Activated B cell treated with CpG ODN at 0.5 μM for 24 hours (primary cell): ENCODE results near the gene ING1. TPM values are rescaled to one million over a fixed set of nuclear protein-coding genes. Genes with fewer than 3 reads are reported as not detected.

Source experiments
- ATAC-seq: fragments of 200-7000 bp; cut with Tn5 transposase; one replicate; pipeline ENCODE4 v1.10.0; 2021; ENCODE audit warnings: low read depth, mild to moderate bottlenecking, moderate library complexity
- CTCF ChIA-PET: fragments of 350-600 bp; sonication (Branson Sonifier 250); formaldehyde crosslinking; loops from one replicate; lab custom pipeline; 2021; ENCODE audit warnings: antibody characterized with exemption; lab: Charles Lee
- POLR2A ChIA-PET: fragments of 350-600 bp; sonication (Branson Sonifier 250); formaldehyde crosslinking; loops from one replicate; lab custom pipeline; 2021; ENCODE audit warnings: antibody characterized with exemption; lab: Charles Lee
- DNase-seq: peaks from one replicate; pipeline ENCODE4 v3.0.0; 2022
- H3K27ac Mint-ChIP-seq: one replicate; pipeline ENCODE4 v1.8.0; 2020; ENCODE audit warnings: mixed read lengths
- H3K27me3 Mint-ChIP-seq: one replicate; pipeline ENCODE4 v1.8.0; 2021; ENCODE audit warnings: mixed read lengths
- H3K36me3 Mint-ChIP-seq: one replicate; pipeline ENCODE4 v1.8.0; 2021; ENCODE audit warnings: low read depth, mixed read lengths
- H3K4me1 Mint-ChIP-seq: one replicate; pipeline ENCODE4 v1.8.0; 2021; ENCODE audit warnings: mixed read lengths
- H3K4me3 Mint-ChIP-seq: one replicate; pipeline ENCODE4 v1.8.0; 2020; ENCODE audit warnings: mild to moderate bottlenecking, mixed read lengths
- H3K9me3 Mint-ChIP-seq: one replicate; pipeline ENCODE4 v1.8.0; 2020; ENCODE audit warnings: mixed read lengths
- CTCF ChIP-seq: fragments of 200-600 bp; IDR thresholded peaks from one replicate; pipeline ENCODE4 v1.8.0; 2022; ENCODE audit warnings: antibody characterized with exemption, mild to moderate bottlenecking
- intact Hi-C: fragments of 100-400 bp; cut with micrococcal nuclease; formaldehyde crosslinking; loops from one replicate; pipeline ENCODE4 v1.15.1; 2024
- total RNA-seq: library from RNA; stranded (reverse); gene quantifications from 2 replicates; pipeline ENCODE4 v1.2.3, GENCODE V29; 2022

Gene ING1
- total RNA-seq, 1 donor from 2014 or later: 14.3 TPM

DNA sequence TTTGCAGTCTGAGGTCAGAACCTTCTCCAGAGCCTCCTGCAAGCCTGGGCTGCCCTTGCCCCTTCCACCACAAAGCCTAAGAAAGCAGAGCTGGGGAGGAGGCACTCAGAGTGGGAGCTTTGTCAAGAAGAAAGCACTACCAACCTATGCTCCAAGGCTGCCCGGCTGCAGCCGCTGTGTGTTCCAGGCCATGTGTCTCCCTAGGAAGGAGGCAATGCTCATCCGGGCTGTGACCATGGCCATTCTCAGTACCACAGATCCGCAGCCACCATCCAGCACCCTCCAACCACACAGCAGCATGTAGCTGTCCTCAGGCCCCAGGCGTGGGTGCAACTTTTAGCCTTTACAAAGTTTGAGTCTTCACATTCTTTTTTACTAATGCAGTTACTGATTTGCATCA lies 29.6 kb upstream of the ING1 start:
- POLR2A ChIA-PET: interaction anchor here (0.7 to 1.1 kb wide), 2 partner anchors 28 to 240 kb away, joined by 3 read pairs; no protein-coding TSS in a partner anchor
- TF ChIP-seq CTCF: no peak
- Mint-ChIP-seq H3K9me3 (no peaks in the 10 kb centered on the region), H3K4me3 (no peak overlapping the region), H3K4me1 (peaks cover 8% of the 10 kb centered on the region), H3K36me3 (peaks cover 74% of the 10 kb centered on the region), H3K27me3 (no peaks in the 10 kb centered on the region), H3K27ac (no peak overlapping the region)
- DNase-seq (no peak), ATAC-seq (no peak)
- intact Hi-C loops: loop anchor here (1.0 kb wide), 1 partner anchor 135 kb away; no protein-coding TSS in a partner anchor
- CTCF ChIA-PET: interaction anchor here (0.5 to 1.6 kb wide), 3 partner anchors 34 to 133 kb away, joined by 3 to 5 read pairs (median 3); no protein-coding TSS in a partner anchor

GRCh38 chr13:110684388-110685056 lies 29.0 kb upstream of the ING1 start:
- TF ChIP-seq CTCF: no peak
- no peak for ATAC-seq
- no peak overlapping the region for H3K4me3 Mint-ChIP-seq
- H3K27ac Mint-ChIP-seq: no peak overlapping the region
- CTCF ChIA-PET: interaction anchor here (1.6 kb wide), 2 partner anchors 40 to 133 kb away, joined by 3 to 5 read pairs; no protein-coding TSS in a partner anchor
- intact Hi-C loops: no loop called here
- H3K27me3 Mint-ChIP-seq: no peaks in the 10 kb centered on the region
- peaks cover 74% of the 10 kb centered on the region for H3K36me3 Mint-ChIP-seq
- H3K9me3 Mint-ChIP-seq: no peaks in the 10 kb centered on the region
- no peak for DNase-seq
- peaks cover 7% of the 10 kb centered on the region for H3K4me1 Mint-ChIP-seq
- POLR2A ChIA-PET: interaction anchor here (0.7 kb wide), 1 partner anchor 27 kb away, joined by 3 read pairs; no protein-coding TSS in a partner anchor

DNA sequence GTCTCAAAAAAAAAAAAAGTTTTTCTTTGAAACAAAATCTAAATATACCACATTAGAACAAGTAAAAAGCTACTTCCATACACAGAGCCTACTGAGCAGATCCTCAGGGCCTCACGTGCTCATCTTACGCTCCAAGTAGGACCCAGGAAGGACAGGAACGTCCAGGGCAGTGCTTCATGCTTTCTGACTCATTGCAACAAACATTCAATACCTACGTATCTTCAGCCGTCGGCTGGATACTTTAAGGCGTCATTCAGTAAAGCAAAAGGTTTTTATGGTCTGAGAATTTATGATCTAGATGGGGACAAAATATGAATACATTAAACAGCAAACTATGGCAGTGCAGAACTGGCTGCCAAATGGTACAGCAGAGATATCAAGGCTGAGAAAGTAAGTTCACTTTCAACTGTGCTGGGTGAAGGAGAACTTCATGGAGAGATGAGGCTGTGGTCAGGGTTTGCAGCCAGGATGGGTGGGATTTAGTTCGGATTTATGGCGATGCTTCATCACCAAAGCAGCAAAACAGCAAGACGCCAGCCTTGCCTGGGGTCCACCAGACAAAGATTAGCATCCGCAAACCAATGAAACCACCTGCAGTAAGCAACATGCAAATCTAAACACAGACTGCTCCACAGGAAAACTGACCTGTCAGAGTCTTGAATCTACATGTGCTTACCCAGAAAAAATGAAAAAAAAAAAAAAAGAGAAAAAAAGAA lies 28.0 kb upstream of the ING1 start:
- CTCF ChIA-PET: no interaction called here
- H3K27me3 Mint-ChIP-seq: no peaks in the 10 kb centered on the region
- peaks cover 73% of the 10 kb centered on the region for H3K36me3 Mint-ChIP-seq
- no peak for DNase-seq
- intact Hi-C loops: no loop called here
- ATAC-seq: no peak
- POLR2A ChIA-PET: no interaction called here
- no peak overlapping the region for H3K27ac Mint-ChIP-seq
- H3K4me3 Mint-ChIP-seq: no peak overlapping the region
- H3K4me1 Mint-ChIP-seq: peaks cover 4% of the 10 kb centered on the region
- H3K9me3 Mint-ChIP-seq: no peaks in the 10 kb centered on the region
- no peak for TF ChIP-seq CTCF

- Mint-ChIP-seq H3K27ac (no peak overlapping the region), H3K36me3 (peaks cover 68% of the 10 kb centered on the region)
Observed at GRCh38 chr13:110687736-110688135, 25.8 kb upstream of the ING1 start.

More at GRCh38 chr13:110687736-110688135, 25.8 kb upstream of the ING1 start:
- H3K4me1 Mint-ChIP-seq: no peaks in the 10 kb centered on the region
- no peaks in the 10 kb centered on the region for H3K9me3 Mint-ChIP-seq
- ChIA-PET CTCF (no interaction called here), POLR2A (interaction anchor here (0.7 kb wide), 1 partner anchor 497 kb away, joined by 5 read pairs; no protein-coding TSS in a partner anchor)
- intact Hi-C loops: no loop called here
- no peaks in the 10 kb centered on the region for H3K27me3 Mint-ChIP-seq
- H3K4me3 Mint-ChIP-seq: no peak overlapping the region
- DNase-seq: no peak
- TF ChIP-seq CTCF: no peak
- no peak for ATAC-seq
